PFSK-1 (cell line): Measurements from ENCODE around the gene SHLD2.

Source experiments
- FOXP2 ChIP-seq: optimal IDR thresholded peaks from 2 replicates; pipeline ENCODE3; 2011; ENCODE audit warnings: borderline replicate concordance, control low read depth, inconsistent platforms; ENCODE audit not compliant: insufficient read depth; ENCODE audit errors: extremely low read length, extremely low read depth
- POLR2AphosphoS5 ChIP-seq: IDR thresholded peaks from 2 replicates; pipeline ENCODE4 v1.6.1; 2012; ENCODE audit warnings: low read depth, mild to moderate bottlenecking, control low read depth, low read length, moderate library complexity
- SIN3A ChIP-seq: IDR thresholded peaks from 2 replicates; pipeline ENCODE4 v1.6.1; 2012; ENCODE audit warnings: mild to moderate bottlenecking, low read length, moderate library complexity, borderline replicate concordance; ENCODE audit not compliant: insufficient read depth
- TAF1 ChIP-seq: IDR thresholded peaks from 2 replicates; pipeline ENCODE4 v1.6.1; 2012; ENCODE audit warnings: low read length, control low read depth, borderline replicate concordance; ENCODE audit not compliant: insufficient read depth
- TF ChIP-seq, protein P1 (sequence below), 2 experiments: IDR thresholded peaks; 2 replicates each; pipeline versions ENCODE4 v1.6.1 to v1.8.0; 2011 to 2012; ENCODE audit warnings: low read depth in 2 of 2, low read length in 2 of 2, control low read depth in 1 of 2, inconsistent platforms in 1 of 2, mild to moderate bottlenecking in 1 of 2, moderate library complexity in 1 of 2; ENCODE audit not compliant: insufficient read depth in 1 of 2

SHLD2 gene

GRCh38 chr10:87066865-87067264, 28.1 kb upstream of the SHLD2 start:
- TF ChIP-seq FOXP2 (no peak), SIN3A (no peak), POLR2AphosphoS5 (no peak), TAF1 (no peak)
- TF ChIP-seq, protein P1, sequence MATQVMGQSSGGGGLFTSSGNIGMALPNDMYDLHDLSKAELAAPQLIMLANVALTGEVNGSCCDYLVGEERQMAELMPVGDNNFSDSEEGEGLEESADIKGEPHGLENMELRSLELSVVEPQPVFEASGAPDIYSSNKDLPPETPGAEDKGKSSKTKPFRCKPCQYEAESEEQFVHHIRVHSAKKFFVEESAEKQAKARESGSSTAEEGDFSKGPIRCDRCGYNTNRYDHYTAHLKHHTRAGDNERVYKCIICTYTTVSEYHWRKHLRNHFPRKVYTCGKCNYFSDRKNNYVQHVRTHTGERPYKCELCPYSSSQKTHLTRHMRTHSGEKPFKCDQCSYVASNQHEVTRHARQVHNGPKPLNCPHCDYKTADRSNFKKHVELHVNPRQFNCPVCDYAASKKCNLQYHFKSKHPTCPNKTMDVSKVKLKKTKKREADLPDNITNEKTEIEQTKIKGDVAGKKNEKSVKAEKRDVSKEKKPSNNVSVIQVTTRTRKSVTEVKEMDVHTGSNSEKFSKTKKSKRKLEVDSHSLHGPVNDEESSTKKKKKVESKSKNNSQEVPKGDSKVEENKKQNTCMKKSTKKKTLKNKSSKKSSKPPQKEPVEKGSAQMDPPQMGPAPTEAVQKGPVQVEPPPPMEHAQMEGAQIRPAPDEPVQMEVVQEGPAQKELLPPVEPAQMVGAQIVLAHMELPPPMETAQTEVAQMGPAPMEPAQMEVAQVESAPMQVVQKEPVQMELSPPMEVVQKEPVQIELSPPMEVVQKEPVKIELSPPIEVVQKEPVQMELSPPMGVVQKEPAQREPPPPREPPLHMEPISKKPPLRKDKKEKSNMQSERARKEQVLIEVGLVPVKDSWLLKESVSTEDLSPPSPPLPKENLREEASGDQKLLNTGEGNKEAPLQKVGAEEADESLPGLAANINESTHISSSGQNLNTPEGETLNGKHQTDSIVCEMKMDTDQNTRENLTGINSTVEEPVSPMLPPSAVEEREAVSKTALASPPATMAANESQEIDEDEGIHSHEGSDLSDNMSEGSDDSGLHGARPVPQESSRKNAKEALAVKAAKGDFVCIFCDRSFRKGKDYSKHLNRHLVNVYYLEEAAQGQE (IDR thresholded peaks at IDR 0.05; ENCODE audit: insufficient read depth in 1 of 2, low read depth in 2 of 2, low read length in 2 of 2): no peak

- TF ChIP-seq FOXP2: no peak
- TF ChIP-seq SIN3A: no peak
- no peak for TF ChIP-seq TAF1
Measured at GRCh38 chr10:87068281-87068680, 26.7 kb upstream of the SHLD2 start.

DNA sequence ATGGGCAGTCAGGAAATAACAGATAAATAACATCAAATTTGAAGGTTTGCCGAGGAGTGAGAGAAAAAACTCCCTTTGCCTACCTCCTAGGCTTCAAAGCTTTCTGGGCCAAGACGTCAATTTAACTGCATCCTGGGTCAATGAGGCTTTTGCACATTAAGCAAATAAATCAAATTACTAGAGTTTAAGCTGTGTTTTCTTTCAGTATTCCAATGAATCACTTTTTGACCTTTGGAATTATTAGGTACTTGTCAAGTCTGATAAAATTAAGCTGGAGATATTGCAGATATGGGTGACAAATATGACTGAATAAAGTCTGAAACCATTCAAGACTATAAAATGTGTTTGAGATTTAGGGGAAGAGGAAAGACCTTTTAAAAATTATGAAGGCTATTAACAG, 22.6 kb upstream of the SHLD2 start:
- no peak for TF ChIP-seq SIN3A
- no peak for TF ChIP-seq TAF1
- no peak for TF ChIP-seq POLR2AphosphoS5
- TF ChIP-seq FOXP2: no peak

GRCh38 chr10:87079106-87079836, 15.7 kb upstream of the SHLD2 start:
- TF ChIP-seq SIN3A (no peak), FOXP2 (no peak), TAF1 (no peak), POLR2AphosphoS5 (no peak)
- TF ChIP-seq, protein P1 (IDR thresholded peaks at IDR 0.05; ENCODE audit: insufficient read depth in 1 of 2, low read depth in 2 of 2, low read length in 2 of 2): no peak

DNA sequence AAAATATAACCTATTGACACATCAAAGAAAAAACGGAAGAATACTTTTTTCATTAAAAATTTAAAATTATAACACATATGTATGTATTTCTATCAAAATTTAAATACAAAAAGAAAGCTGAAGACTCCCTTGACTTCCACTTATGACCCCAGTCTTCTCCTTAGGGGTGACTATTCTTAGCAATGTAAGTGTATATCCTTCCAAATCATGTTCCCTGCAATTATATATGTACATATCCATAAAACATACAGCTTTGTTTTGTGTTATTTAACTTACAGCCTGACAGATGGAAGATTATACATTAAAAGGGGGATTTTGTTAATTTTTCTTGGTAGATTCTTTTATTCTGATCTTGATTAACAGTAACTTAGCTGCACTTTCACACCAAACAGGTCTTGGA, 9.5 kb upstream of the SHLD2 start:
- TF ChIP-seq SIN3A: no peak
- TF ChIP-seq POLR2AphosphoS5: no peak
- TF ChIP-seq, protein P1 (IDR thresholded peaks at IDR 0.05; ENCODE audit: insufficient read depth in 1 of 2, low read depth in 2 of 2, low read length in 2 of 2): no peak
- no peak for TF ChIP-seq FOXP2
- no peak for TF ChIP-seq TAF1

- TF ChIP-seq TAF1 (no peak), FOXP2 (no peak), SIN3A (no peak), POLR2AphosphoS5 (no peak)
- TF ChIP-seq, protein P1 (IDR thresholded peaks at IDR 0.05; ENCODE audit: insufficient read depth in 1 of 2, low read depth in 2 of 2, low read length in 2 of 2): no peak
Measured at GRCh38 chr10:87089746-87090145, 5.3 kb upstream of the SHLD2 start.
